Femur (tissue), 1 donor: Measurements from ENCODE around the gene TRAPPC5.

Source experiments
- DNase-seq: peaks from one replicate; pipeline ENCODE4 v3.0.0-alpha.2; 2017

The TRAPPC5 gene

GRCh38 chr19:7677669-7678311 lies 2.8 kb upstream of the TRAPPC5 start:
- DNase-seq = no peak

DNA sequence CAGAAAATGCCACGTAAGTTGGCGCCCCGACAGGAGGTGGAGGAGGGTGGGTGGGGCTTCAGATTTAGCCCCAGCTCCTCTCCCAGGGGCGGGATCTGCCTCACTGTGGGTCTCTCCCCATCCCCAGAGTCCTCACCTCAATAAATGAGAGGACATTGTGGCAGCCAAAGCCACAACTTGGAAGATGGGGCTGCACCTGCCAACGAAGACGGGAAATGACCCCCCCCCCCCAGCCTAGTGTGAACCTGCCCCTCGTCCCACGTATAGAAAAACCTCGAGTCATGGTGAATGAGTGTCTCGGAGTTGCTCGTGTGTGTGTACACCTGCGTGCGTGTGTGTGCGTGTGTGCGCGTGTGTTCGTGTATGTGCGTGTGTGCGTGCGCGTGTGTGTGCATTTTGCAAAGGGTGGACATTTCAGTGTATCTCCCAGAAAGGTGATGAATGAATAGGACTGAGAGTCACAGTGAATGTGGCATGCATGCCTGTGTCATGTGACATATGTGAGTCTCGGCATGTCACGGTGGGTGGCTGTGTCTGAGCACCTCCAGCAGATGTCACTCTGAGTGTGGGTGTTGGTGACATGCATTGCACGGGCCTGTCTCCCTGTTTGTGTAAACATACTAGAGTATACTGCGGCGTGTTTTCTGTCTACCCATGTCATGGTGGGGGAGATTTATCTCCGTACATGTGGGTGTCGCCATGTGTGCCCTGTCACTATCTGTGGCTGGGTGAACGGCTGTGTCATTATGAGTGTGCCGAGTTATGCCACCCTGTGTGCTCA lies 1.5 kb upstream of the TRAPPC5 start:
- DNase-seq = no peak

GRCh38 chr19:7679771-7680605 lies 645 bp upstream of the TRAPPC5 start:
- no peak for DNase-seq

- peak; percentile 84 for DNase-seq
These were observed 924 bp downstream of the TRAPPC5 start for GRCh38 chr19:7681340-7682174.

GRCh38 chr19:7682175-7682855 lies 1.7 kb downstream of the TRAPPC5 start:
- no peak for DNase-seq

- DNase-seq = no peak
These were observed 5.2 kb downstream of the TRAPPC5 start for GRCh38 chr19:7685546-7686445.

- no peak for DNase-seq
These were observed 6.5 kb downstream of the TRAPPC5 start for GRCh38 chr19:7687177-7687576.

- DNase-seq = no peak
These were observed 8.5 kb downstream of the TRAPPC5 start for GRCh38 chr19:7689165-7689564.

- no peak for DNase-seq
These were observed 10.2 kb downstream of the TRAPPC5 start for GRCh38 chr19:7690779-7691258.

- DNase-seq = no peak
These were observed 10.9 kb downstream of the TRAPPC5 start for GRCh38 chr19:7691497-7691896.

DNA sequence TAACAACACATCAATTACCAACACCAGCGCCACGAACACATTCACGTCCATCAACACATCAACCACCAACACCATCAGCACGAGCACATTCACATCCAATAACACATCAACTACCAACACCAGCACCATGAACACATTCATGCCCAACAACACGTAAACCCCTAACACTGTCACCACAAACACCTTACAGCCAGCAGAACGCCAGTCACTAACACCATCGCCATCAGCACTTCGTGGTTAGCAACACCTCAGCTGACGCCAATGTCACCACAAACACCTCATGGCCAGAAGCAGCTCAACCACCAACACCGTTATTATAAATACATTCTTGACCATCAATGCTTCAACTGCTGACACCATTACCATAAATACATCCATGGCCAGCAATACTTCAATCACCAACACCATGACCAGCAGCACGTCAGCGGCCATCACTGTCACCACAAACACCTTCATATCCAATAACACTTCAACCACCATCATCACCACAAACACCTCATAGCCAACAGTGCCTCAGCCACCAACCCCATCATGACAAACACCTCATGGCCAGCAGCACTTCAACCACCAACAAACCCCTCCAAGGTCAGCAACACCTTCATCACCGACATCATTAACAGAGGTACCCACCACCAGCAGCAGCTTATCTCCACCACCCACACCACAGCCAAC lies 11.9 kb downstream of the TRAPPC5 start:
- no peak for DNase-seq

GRCh38 chr19:7694499-7694898 lies 13.9 kb downstream of the TRAPPC5 start:
- no peak for DNase-seq

- no peak for DNase-seq
These were observed 17.2 kb downstream of the TRAPPC5 start for GRCh38 chr19:7697721-7698287.

DNA sequence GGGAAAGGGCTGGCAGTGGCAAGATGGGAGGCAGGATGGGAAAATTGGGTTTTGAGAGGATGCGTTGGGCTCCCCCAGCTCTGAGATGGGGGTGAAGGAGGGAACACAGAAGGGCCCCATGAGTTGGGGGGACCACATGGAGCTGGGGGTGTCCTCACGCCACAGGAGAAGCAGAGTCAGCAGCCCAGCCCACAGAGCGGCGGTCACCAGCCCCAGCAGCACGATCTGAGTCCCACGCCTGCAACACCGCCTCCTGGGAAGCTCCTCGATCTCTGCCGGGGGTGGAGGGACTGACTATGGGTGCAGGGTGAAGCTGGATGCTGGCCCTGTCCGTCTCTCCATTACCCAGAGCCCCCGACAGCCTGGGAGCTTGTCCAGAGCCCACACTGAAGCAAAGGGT lies 17.9 kb downstream of the TRAPPC5 start:
- no peak for DNase-seq

GRCh38 chr19:7699003-7699402 lies 18.4 kb downstream of the TRAPPC5 start:
- no peak for DNase-seq

- no peak for DNase-seq
These were observed 19.1 kb downstream of the TRAPPC5 start for GRCh38 chr19:7699417-7700401.

- DNase-seq = no peak
These were observed 20.5 kb downstream of the TRAPPC5 start for GRCh38 chr19:7701049-7701653.
